GM23248 (cell line): ENCODE results near the gene SCEL.

Experiments used
- EZH2 ChIP-seq: fragments of 200-600 bp; sonication (generic); IDR thresholded peaks from 2 replicates; pipeline ENCODE4 v1.6.1; 2018; ENCODE audit warnings: antibody characterized with exemption, mild to moderate bottlenecking; ENCODE audit not compliant: insufficient read depth, poor library complexity, severe bottlenecking
- EZH2phosphoT487 ChIP-seq: fragments of 200-600 bp; sonication (generic); IDR thresholded peaks from 2 replicates; pipeline ENCODE4 v1.6.1; 2018; ENCODE audit warnings: antibody characterized with exemption, moderate library complexity, mild to moderate bottlenecking, low read depth; ENCODE audit not compliant: insufficient read depth

- TF ChIP-seq EZH2phosphoT487 (no peak), EZH2 (no peak)
Observed at GRCh38 chr13:77555246-77555645, 19.7 kb downstream of the SCEL start.
